GM15510 (cell line): ENCODE measurements around the gene TLK2.

Experiments used
- POLR2A ChIP-seq: IDR thresholded peaks from 3 replicates; pipeline ENCODE4 v1.6.1; 2011; ENCODE audit warnings: borderline replicate concordance; ENCODE audit not compliant: insufficient read length; ENCODE audit errors: extremely low read depth

The TLK2 gene

DNA sequence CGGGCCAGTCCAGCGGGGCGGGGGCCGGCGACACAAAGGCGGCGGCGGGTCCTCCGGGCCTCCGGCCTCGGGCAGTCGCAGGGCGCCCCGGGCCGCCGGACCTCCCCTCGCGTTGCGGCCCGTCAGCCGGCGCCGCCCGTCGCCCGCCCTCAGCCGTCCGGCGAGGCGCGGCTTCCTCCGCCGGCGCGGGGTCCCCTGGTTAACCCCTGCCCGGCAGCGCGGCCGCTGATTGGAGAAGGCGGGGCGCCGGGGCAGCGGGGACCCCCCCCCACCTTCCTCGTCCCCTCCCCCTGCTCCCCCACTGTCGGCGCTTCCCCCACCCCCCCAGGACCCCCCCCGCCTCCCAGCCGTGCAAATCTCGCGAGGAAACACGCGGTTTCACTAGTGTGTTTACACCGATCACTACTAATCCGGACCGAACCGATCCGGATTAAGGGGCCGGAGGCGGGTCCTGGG is at the start of gene TLK2:
TLK2 (plus strand) TSS at position 402 of the 456 bp plus-strand sequence. CDS start 2,301 bp downstream, outside the sequence.
- peak; percentile 80 for TF ChIP-seq POLR2A

DNA sequence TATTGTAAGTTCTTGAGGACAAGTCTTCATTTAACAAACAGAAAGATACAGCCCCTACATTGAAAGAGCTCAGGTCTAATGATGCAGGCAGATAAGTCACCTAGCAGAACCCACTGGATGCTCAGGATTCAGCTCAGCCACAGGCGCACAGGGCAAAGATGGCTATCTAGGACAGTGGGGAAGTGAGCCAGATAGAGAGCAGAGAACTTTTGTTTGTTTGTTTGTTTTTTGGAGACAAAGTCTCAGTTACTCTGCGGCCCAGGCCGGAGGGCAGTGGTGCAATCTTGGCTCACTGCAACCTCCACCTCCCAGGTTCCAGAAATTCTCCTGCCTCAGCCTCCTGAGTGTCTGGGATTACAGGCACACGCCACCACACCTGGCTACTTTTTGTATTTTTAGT is 34.6 kb upstream of the TLK2 start:
- TF ChIP-seq POLR2A: no peak

DNA sequence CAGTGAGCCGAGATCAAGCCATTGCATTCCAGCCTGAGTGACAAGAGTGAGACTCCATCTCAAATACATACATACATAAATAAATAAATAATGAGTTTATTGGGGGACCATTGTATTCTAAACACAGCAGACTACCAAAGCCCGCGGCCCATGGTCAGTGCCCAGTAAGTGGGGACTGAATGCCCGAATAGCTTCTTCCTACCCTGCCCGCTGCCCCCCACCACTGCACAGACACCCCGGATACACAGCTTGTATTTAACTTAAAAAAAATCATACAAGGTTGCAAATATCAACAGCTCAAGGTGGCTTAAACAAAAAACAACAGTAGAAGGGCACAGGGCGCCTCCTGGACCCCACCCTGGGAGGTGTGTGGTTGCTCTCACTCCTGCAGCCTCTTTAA is 22.6 kb upstream of the TLK2 start:
- no peak for TF ChIP-seq POLR2A

DNA sequence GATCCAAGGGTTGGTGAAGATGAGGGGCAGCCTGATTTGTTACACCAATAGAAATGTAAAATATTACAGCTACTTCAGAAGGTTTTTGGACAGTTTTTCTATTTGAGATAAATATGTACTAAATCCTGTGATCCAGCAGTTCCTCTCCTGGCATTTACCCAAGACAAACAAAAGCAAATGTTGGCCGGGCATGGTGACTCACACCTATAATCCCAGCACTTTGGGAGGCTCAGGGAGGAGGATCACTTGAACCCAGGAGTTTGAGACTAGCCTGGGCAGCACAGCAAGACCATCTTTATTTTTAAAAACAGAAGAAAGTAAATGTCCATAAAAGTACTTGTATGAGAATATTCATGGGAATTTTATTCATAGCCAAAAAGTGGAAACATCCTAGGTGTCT is 84.0 kb downstream of the TLK2 start:
- no peak for TF ChIP-seq POLR2A

DNA sequence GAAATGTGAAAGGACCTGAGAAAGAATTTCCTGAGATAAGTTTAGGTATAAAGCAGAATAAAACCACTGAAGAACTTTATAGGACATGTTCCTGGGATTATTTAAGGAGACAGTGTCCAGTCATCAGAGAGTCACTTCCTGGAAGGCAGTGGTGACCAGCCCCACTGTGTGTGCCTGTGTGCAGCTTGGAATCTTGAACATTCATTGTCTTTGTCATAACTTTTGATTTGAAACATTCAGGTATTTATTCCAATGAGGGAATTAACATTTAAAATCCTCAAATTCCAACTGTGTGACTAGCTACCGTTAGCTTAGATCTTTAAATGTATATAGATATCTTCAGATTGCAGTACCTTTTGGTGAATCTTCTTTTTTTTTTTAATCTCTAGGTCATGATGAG is 87.2 kb downstream of the TLK2 start:
- no peak for TF ChIP-seq POLR2A

DNA sequence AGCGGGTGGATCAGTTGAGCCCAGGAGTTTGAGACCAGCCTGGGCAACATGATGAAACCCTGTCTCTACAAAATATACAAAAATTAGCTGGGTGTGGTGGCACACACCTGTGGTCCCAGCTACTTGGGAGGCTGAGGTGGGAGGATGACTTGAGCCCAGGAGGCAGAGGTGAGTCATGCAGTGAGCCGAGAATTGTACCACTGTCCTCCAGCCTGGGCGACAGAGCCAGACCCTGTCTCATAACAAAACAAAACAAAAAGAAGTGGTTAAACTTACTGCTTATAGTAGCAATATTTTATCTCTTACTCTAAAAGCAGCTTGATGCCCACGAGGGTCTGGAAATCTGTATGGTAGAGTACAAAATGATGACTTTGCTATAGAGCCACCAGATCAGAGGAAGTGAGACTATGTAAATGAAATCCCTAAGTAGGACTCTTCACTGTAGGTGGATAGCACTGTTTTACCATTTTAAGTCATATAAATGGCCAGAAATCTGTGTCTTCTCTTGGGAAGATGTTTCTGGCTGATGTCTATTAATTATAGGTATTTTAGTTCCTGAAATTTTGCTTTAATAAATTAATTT is 88.5 kb downstream of the TLK2 start:
- no peak for TF ChIP-seq POLR2A

DNA sequence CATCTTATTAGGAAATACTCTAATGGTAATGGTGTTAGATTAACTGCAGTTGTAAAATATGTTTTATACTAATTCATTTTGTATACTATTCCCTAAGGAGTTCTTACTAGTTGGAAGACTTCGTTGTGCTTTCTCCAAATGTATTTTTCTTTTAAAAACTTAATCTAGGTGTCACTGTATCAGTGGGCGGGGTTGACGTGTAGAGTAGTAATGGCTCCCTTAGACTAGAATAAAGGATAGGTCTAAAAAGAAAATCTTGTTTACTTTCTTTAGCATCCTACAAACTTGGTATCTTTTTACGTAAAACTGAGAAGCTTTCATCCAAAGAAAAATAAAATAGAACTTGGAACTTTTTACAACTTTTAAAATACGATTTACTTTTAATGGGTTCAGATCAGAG is 93.9 kb downstream of the TLK2 start:
- TF ChIP-seq POLR2A: no peak

DNA sequence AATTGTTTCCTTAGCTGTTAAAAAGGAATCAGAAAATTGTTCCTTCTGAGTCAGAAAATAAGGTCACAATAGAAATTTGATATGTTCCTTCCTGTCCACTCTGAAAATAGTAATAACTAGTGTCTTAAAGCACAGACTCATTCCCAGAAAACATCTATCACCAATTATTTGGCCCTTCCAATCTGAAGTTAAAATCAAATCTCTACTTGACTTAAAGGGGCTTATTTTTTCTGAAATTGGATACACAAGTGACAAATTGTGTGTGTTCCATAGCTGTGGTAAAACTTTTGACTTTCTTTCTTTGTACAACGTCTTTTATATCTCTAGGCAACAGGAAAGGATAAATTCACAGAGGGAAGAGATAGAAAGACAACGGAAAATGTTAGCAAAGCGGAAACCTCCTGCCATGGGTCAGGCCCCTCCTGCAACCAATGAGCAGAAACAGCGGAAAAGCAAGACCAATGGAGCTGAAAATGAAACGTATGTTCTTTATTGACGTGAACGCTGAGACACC is 94.3 kb downstream of the TLK2 start:
- no peak for TF ChIP-seq POLR2A

DNA sequence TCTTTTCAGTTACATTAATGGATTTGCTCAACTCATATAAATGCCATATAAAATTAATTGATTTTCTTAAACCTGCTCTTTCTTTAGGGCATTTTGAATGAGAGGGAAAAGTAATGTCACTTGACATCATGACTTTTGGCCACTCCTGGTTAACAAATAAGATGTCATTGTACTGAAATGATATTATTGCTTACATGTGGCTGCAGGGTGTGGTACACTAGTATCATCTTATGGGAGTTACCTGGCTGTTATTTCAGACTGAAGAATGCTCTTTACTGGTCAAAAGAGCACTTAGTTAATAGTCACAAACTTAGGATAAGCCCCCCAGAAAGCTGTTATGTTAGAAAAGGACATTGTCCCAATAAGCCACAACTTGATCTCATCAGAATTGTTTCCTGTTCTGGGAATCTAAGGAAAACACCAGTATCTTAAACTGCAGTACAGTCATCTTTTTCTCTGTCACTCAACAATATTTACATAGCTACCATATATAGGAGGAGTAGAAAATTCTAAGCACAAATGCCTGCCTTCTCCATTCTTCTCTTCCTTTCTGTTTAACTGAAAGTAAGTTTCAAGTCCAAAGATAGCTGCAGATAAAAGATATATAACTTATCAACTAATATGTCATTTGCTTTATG is 95.0 kb downstream of the TLK2 start:
- TF ChIP-seq POLR2A: no peak

DNA sequence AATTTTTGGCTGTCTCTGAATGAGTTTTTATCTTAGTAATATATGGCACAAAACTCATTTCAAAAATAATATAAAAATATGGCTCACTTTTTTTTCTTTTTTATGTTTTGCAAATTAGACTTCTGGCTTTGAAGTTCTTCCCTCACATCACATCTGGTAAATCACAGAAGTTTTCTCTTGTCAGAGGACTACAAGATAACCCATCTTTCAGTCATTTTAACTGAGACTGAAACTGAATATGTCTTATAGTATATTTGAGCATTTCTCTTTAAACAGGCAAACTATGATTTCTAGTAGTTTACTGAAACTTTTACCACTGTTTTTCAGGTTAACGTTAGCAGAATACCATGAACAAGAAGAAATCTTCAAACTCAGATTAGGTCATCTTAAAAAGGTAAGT is 97.8 kb downstream of the TLK2 start:
- TF ChIP-seq POLR2A: no peak

DNA sequence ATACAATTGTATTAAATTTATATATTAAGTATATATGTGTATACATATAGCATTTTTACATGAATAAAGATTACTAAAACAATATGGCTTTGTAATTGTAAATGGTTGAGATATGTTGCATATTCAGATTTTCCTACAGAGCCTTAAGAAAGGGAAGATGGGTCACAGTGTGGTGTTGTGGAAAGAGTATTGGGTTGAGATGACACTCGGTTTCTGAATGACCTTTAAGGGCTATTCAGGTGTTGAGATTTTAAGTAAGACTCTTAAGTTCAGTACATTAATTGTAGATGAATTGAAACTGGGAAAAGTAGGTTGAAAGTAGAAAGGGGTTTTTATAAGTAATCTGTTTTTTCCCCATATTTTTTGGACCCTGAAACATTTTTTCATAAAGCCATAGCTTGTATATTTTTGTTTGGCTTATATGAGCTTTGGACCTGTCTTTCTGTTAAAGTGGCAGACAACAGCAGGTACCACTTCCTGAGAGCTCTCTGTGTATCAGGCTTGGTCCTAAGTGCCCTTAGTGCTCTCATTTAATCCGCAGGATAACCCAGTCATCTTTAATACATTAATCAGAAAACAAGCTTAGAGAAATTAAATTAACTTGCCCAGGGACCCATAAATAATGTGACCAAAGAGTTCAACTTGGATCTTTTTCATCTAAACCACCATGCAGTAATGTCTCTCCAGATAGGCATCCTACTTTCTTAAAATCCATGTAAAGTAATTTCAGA is 100.3 kb downstream of the TLK2 start:
- TF ChIP-seq POLR2A: no peak

DNA sequence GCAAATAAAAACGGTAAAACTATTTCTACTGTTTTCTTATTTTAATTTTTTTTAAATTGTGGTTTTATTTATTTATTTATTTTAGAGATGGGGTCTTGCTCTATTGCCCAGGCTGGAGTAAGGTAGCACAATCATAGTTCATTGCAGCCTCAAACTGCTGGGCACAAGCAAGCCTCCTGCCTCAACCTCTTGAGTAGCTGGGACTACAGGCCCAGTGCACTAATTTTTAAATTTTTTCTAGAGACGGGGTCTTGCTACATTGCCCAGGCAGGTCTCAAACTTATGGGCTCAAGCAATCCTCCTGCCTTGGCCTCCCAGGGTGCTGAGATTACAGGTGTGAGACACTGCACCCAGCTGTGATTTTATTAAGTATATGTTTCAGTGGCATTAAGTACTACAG is 102.3 kb downstream of the TLK2 start:
- no peak for TF ChIP-seq POLR2A

DNA sequence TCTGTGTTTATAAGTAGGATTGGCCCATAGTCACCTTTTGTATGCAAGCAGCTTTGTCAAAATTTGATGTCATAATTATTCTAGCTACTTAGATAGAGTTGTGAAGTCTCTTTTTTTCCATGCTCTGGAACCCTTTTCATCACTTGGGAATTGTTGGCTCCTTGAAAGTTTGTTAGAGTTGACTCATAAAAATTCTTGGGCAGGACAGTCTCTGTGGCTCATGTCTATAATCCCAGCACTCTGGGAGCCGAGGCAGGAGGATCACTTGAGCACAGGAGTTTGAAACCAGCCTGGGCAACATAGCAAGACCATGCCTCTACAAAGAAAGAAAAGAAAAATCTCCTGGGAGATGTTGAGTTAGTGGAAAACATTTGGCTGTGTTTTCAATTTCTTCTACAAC is 103.1 kb downstream of the TLK2 start:
- TF ChIP-seq POLR2A: no peak

DNA sequence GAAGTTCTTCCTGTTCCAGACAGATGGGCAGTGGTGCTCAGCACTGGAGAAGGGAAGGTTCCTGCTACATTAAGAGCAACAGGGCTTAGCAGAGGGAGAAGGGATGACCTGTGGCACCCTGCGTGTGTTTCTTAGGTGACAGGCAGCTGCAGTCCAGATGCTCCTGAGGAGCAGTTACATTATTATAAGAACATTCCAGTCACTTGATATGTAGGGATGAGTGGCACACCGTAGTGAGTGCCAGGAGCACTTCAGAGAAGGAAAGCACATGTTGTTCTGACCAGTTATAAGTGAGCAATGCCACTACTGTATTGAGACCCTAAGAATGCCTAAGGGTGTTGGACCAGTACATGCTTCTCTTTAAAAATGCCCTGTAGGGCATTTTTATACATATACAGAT is 108.9 kb downstream of the TLK2 start:
- TF ChIP-seq POLR2A: no peak

DNA sequence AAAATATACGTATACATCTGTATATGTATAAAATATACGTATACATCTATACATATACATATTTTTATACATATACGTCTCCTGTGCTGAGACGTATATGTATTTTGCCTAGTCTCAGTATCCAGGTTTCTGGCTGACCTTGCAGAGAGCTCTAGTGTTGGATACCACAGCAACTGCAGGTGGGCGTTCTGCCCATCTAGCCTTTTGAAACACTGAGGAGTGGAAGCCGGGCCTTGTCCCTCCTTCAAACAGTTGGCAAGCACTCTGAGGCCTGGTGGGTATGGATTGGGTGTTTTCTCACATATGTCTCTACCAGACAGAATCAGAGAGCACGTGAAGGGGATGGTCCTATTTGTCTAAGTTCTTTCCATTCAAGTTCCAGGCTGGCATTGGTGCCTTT is 109.5 kb downstream of the TLK2 start:
- TF ChIP-seq POLR2A: no peak

DNA sequence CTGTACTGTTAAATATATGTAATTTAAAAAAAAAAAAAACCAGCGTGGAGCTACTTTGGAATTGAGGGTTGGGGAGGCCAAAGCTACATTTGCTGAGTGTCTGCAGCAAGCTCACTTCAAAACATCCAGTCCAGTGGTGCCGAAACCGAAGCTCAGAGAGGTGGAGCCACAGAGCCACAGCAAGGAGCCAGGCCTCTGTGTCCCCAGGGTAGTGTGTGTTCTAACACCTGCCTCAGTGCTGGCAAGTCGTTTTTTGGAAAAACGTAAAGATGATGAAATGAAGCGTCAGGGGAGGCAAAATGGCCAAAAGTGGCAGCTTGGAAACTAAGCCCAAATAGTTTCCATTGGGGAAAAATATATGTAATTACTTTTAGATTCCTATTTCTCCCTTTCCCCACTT is 112.7 kb downstream of the TLK2 start:
- no peak for TF ChIP-seq POLR2A
